Measurements from ENCODE around the gene LAMA4.

The LAMA4 gene

GRCh38 chr6:112163295-112164257 is 90.8 kb downstream of the LAMA4 start:
- peak; percentile 26 for DNase-seq (ENCODE audit: low read depth)
- TF ChIP-seq, protein P1, sequence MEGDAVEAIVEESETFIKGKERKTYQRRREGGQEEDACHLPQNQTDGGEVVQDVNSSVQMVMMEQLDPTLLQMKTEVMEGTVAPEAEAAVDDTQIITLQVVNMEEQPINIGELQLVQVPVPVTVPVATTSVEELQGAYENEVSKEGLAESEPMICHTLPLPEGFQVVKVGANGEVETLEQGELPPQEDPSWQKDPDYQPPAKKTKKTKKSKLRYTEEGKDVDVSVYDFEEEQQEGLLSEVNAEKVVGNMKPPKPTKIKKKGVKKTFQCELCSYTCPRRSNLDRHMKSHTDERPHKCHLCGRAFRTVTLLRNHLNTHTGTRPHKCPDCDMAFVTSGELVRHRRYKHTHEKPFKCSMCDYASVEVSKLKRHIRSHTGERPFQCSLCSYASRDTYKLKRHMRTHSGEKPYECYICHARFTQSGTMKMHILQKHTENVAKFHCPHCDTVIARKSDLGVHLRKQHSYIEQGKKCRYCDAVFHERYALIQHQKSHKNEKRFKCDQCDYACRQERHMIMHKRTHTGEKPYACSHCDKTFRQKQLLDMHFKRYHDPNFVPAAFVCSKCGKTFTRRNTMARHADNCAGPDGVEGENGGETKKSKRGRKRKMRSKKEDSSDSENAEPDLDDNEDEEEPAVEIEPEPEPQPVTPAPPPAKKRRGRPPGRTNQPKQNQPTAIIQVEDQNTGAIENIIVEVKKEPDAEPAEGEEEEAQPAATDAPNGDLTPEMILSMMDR (conservative IDR thresholded peaks at IDR 0.05; ENCODE audit: low read length), result peak; percentile 65
- H3K4me3 ChIP-seq (ENCODE audit: low read length), result no peak overlapping the region

- TF ChIP-seq, protein P1 (conservative IDR thresholded peaks at IDR 0.05; ENCODE audit: low read length), result no peak
- no peak overlapping the region for H3K4me3 ChIP-seq (ENCODE audit: low read length)
- DNase-seq (ENCODE audit: low read depth), result no peak
Observed at GRCh38 chr6:112160745-112161144, 93.6 kb downstream of the LAMA4 start.

DNA sequence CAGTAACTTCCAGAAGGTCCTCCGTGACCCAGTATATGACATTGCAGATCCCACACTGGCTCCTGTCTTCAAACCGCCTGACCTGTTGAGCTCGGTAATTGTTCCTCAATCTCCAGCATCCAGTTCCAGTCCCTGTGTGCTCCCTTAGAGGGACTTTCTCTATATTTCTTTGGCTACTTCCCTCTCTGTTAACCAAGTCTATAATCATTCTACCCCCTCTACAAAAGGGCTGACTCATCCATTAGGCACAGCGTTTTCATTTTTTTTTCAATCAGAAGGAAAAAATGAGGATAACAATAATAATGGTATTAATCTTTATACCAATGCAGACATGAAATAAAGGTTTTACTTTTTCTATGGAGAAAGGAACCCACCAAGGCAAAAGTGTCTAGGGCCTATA is 97.7 kb downstream of the LAMA4 start:
- TF ChIP-seq, protein P1 (conservative IDR thresholded peaks at IDR 0.05; ENCODE audit: low read length), result no peak
- no peak for DNase-seq (ENCODE audit: low read depth)
- no peak overlapping the region for H3K4me3 ChIP-seq (ENCODE audit: low read length)

- no peak for DNase-seq (ENCODE audit: low read depth)
- TF ChIP-seq, protein P1 (conservative IDR thresholded peaks at IDR 0.05; ENCODE audit: low read length), result no peak
Observed at GRCh38 chr6:112155886-112156285, 98.5 kb downstream of the LAMA4 start.

GRCh38 chr6:112154711-112155110 is 99.7 kb downstream of the LAMA4 start:
- no peak overlapping the region for H3K4me3 ChIP-seq (ENCODE audit: low read length)
- TF ChIP-seq, protein P1 (conservative IDR thresholded peaks at IDR 0.05; ENCODE audit: low read length), result no peak
- no peak for DNase-seq (ENCODE audit: low read depth)

More at GRCh38 chr6:112155886-112156285, 98.5 kb downstream of the LAMA4 start:
- H3K4me3 ChIP-seq (ENCODE audit: low read length), result no peak overlapping the region

DNA sequence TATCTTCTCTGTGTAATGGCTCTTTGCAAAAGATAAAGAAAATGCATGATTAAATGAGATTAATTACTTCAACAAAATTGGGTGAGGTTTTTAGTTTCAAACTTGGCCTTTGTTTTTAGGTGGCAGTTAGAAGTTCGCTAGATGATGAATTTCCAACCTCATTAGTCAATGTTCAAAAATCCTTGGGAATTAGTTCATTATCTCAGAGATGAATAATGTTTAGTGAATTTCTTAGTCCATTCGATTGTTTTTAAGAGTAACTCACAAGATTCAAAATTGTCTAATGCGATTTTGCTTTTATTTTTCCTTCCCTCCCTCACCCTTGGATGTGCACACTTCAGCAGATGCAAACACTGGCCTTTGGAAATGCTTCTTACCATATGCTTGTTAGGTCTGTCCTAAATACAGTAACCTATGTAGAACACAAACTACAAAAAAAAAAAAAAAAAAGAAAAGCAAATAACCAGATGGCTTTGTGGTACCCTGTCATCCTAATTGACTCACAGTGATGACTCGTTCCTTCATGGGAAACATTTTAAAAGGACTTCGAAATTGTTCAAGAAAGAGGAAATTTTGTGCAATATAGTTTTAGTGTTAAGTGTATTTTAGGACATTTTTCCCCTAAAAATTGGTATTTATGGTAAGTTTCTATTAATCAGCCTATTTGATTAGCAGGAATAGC is 100.3 kb downstream of the LAMA4 start:
- TF ChIP-seq, protein P1 (conservative IDR thresholded peaks at IDR 0.05; ENCODE audit: low read length), result no peak
- no peak overlapping the region for H3K4me3 ChIP-seq (ENCODE audit: low read length)
- DNase-seq (ENCODE audit: low read depth), result peak; percentile 89

All from AG10803 (cell line).